HepG2 (cell line): ENCODE measurements around the gene RORB. TPM values are rescaled to one million over a fixed set of nuclear protein-coding genes. Genes with fewer than 3 reads are reported as not detected.

Source experiments
- ATAC-seq: fragments of 200-7000 bp; cut with Tn5 transposase; 3 replicates; pipeline ENCODE4 v1.9.1; 2020; ENCODE audit warnings: mild to moderate bottlenecking, moderate library complexity
- BruUV-seq: library from RNA; stranded (reverse); fragments of 400-500 nt; replicated peaks from 2 replicates; lab custom pipeline; 2021; lab: Mats Ljungman, UMichigan
- CTCF ChIA-PET: fragments of 300-600 bp; formaldehyde crosslinking; extraction: SDS; loops from one replicate; lab custom pipeline; 2021; ENCODE audit warnings: low total read pairs, inconsistent platforms, low intra/inter-chr PET ratio; lab: Yijun Ruan, JAX
- POLR2A ChIA-PET: fragments of 350-600 bp; sonication (Branson Sonifier 250); formaldehyde crosslinking; loops from one replicate; lab custom pipeline; 2020; ENCODE audit warnings: antibody characterized with exemption, inconsistent platforms; lab: Yijun Ruan, JAX
- DNase-seq: peaks from one replicate; pipeline ENCODE4 v3.0.0-alpha.2; 2015; ENCODE audit warnings: low spot score
- FAIRE-seq: peaks from 3 replicates; lab custom pipeline; 2011; peaks lifted over from hg19 to GRCh38; lab: Jason Lieb, UNC
- H2AFZ ChIP-seq: one replicate; pipeline ENCODE4 v1.6.1; 2011; ENCODE audit warnings: low read length, inconsistent platforms
- H3K27ac ChIP-seq: fragments of 300-600 bp; 3 replicates; pipeline ENCODE4 v1.8.0; 2011; ENCODE audit warnings: mixed run types, mild to moderate bottlenecking, mixed read lengths, low read length, inconsistent platforms; ENCODE audit not compliant: insufficient read depth; ENCODE audit errors: extremely low read length
- H3K27me3 ChIP-seq, 2 experiments: fragments of 200-600 bp in 1 of 2; 2 replicates in 1 of 2; 3 replicates in 1 of 2; pipeline versions ENCODE4 v1.6.0 to v1.8.0; 2011; ENCODE audit warnings: low read length in 2 of 2, mild to moderate bottlenecking in 2 of 2, moderate library complexity in 2 of 2, inconsistent platforms in 1 of 2; ENCODE audit not compliant: insufficient read depth in 2 of 2, control insufficient read depth in 1 of 2
- H3K36me3 ChIP-seq, 2 experiments: fragments of 200-600 bp in 1 of 2; replicated peaks in 1 of 2; 2 replicates in 1 of 2; 3 replicates in 1 of 2; pipeline versions ENCODE4 v1.5.1 to v1.8.0; 2011; ENCODE audit warnings: low read length in 2 of 2, inconsistent platforms in 1 of 2; ENCODE audit not compliant: insufficient read depth in 2 of 2, control insufficient read depth in 1 of 2
- H3K4me1 ChIP-seq: 2 replicates; pipeline ENCODE4 v1.5.1; 2012; ENCODE audit warnings: low read length, inconsistent platforms; ENCODE audit not compliant: insufficient read depth
- H3K4me2 ChIP-seq: 2 replicates; pipeline ENCODE4 v1.6.0; 2011; ENCODE audit warnings: low read depth, low read length, inconsistent platforms
- H3K4me3 ChIP-seq, 3 experiments: fragments of 200-600 bp in 1 of 3; sonication (generic), shearing (Covaris generic) in 1 of 3; replicated peaks in 1 of 3; 2 replicates each; pipeline ENCODE4 v1.5.1; 2011 to 2016; ENCODE audit warnings: low read length in 3 of 3, inconsistent platforms in 2 of 3, low read depth in 2 of 3, mild to moderate bottlenecking in 2 of 3, control low read depth in 1 of 3, mixed read lengths in 1 of 3; ENCODE audit not compliant: insufficient read depth in 1 of 3
- H3K79me2 ChIP-seq: one replicate; pipeline ENCODE4 v1.6.1; 2011; ENCODE audit warnings: low read length, inconsistent platforms; ENCODE audit not compliant: insufficient read depth
- H3K9ac ChIP-seq: 2 replicates; pipeline ENCODE4 v1.6.0; 2011; ENCODE audit warnings: mild to moderate bottlenecking, low read depth, low read length, inconsistent platforms; ENCODE audit not compliant: insufficient read depth
- H3K9me3 ChIP-seq: 2 replicates; pipeline ENCODE4 v1.5.1; 2012; ENCODE audit warnings: mild to moderate bottlenecking, low read length
- H4K20me1 ChIP-seq: 2 replicates; pipeline ENCODE4 v1.6.0; 2011; ENCODE audit warnings: inconsistent platforms, mild to moderate bottlenecking, low read length, moderate library complexity; ENCODE audit not compliant: insufficient read depth
- SAP130 ChIP-seq: IDR thresholded peaks from 2 replicates; pipeline ENCODE4 v1.6.1; 2016; ENCODE audit warnings: low read depth
- ZNF292 ChIP-seq: sonication (generic); formaldehyde crosslinking; IDR thresholded peaks from 2 replicates; pipeline ENCODE4 v1.8.1; 2022; ENCODE audit warnings: mild to moderate bottlenecking, low read depth, missing genetic modification reagents, borderline replicate concordance
- ZNF816 ChIP-seq: sonication (generic); formaldehyde crosslinking; IDR thresholded peaks from 2 replicates; pipeline ENCODE4 v1.8.0; 2022; ENCODE audit warnings: missing genetic modification reagents, mild to moderate bottlenecking, borderline replicate concordance
- ZSCAN9 ChIP-seq: IDR thresholded peaks from 2 replicates; pipeline ENCODE4 v1.6.1; 2016; ENCODE audit warnings: borderline replicate concordance
- WGBS: methylation state at CpG from one replicate; pipeline ENCODE4 v1.1.6; 2017; ENCODE audit warnings: low lambda C conversion rate; 5-methylcytosine and 5-hydroxymethylcytosine counted together
- in situ Hi-C: cut with HindIII; loops from 2 replicates; pipeline ENCODE4 v1.10.0; 2017; ENCODE audit warnings: low pct_unique_long_range_greater_than_20kb; ENCODE audit not compliant: extremely low pct_ligation_motif_present
- intact Hi-C: fragments of 100-400 bp; cut with micrococcal nuclease; formaldehyde crosslinking; loops from one replicate; pipeline ENCODE4 v1.10.0; 2022; ENCODE audit not compliant: unreplicated experiment
- polyA plus RNA-seq, 8 experiments: library from polyadenylated mRNA; depleted of rRNA in 3 of 8; stranded (reverse) in 7 of 8; unstranded in 1 of 8; fragments of >200 nt; fragmentation: Illumina TruSeq in 4 of 8; extraction: Trizol in 4 of 8; gene quantifications; 2 replicates each; pipeline versions ENCODE4 v1.2.1 to v1.2.3, GENCODE V29; 2011 to 2016; ENCODE audit warnings: low read depth in 4 of 8, missing spikeins in 1 of 8, mixed read lengths in 1 of 8; ENCODE audit not compliant: insufficient read depth in 1 of 8
- total RNA-seq, 5 experiments: library from RNA; depleted of rRNA; stranded (reverse); fragments of >200 nt; fragmentation: Illumina TruSeq; extraction: Trizol; gene quantifications; 2 replicates each; pipeline ENCODE4 v1.2.3, GENCODE V29; 2016; ENCODE audit warnings: low read depth in 1 of 5
- TF ChIP-seq, protein P1 (sequence below): sonication (generic); formaldehyde crosslinking; IDR thresholded peaks from 2 replicates; pipeline ENCODE4 v1.5.1; 2020; ENCODE audit warnings: missing genetic modification reagents, mild to moderate bottlenecking, borderline replicate concordance

Gene RORB
- total and polyA plus RNA-seq, 2 of the 13 experiments (the other 11 are each of a cell fraction or from before 2014, with no cell fraction given), result not detected

DNA sequence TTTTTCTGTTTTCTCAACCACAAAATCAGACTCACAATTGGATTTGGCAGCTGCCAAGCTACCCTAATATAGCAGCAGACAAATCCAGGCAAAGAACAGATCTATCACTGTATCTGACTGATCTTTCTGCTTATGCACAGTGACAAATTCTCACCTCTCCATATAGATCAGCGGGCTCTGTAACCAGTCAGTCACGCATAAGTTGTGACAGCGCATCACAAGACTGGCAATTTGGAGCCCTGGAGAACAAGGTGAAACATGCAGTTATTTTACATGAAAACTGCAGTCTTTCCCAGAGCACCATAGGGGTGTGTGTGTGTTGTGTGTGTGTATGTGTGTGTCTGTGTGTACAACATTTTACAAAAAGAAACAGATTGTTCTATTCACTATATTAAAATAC lies 37.7 kb downstream of the RORB start:
- H2AFZ ChIP-seq, result no peak overlapping the region
- in situ Hi-C loops, result no loop called here
- 70% methylated on average over 3 of the region's 3 CpGs for WGBS
- no peak overlapping the region for H3K4me3 ChIP-seq
- H4K20me1 ChIP-seq, result no peaks in the 10 kb centered on the region
- H3K36me3 ChIP-seq, result no peaks in the 10 kb centered on the region
- intact Hi-C loops, result no loop called here
- H3K27me3 ChIP-seq, result no peaks in the 10 kb centered on the region
- H3K79me2 ChIP-seq, result no peaks in the 10 kb centered on the region
- FAIRE-seq, result no peak
- POLR2A ChIA-PET, result no interaction called here
- TF ChIP-seq ZNF292 (CRISPR knock-in tag) (no peak), ZNF816 (CRISPR knock-in tag) (no peak), ZSCAN9 (CRISPR knock-in tag) (no peak)
- TF ChIP-seq, protein P1, sequence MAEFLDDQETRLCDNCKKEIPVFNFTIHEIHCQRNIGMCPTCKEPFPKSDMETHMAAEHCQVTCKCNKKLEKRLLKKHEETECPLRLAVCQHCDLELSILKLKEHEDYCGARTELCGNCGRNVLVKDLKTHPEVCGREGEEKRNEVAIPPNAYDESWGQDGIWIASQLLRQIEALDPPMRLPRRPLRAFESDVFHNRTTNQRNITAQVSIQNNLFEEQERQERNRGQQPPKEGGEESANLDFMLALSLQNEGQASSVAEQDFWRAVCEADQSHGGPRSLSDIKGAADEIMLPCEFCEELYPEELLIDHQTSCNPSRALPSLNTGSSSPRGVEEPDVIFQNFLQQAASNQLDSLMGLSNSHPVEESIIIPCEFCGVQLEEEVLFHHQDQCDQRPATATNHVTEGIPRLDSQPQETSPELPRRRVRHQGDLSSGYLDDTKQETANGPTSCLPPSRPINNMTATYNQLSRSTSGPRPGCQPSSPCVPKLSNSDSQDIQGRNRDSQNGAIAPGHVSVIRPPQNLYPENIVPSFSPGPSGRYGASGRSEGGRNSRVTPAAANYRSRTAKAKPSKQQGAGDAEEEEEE (CRISPR knock-in tag), result no peak
- TF ChIP-seq, all 625 proteins: peak for 0
- DNase-seq, result no peak
- Histone ChIP-seq H3K9ac (no peak overlapping the region), H3K27ac (no peak overlapping the region), H3K4me2 (no peak overlapping the region), H3K9me3 (no peaks in the 10 kb centered on the region), H3K4me1 (no peaks in the 10 kb centered on the region)
- no peak for ATAC-seq
- no TSS peak for BruUV-seq
- CTCF ChIA-PET, result no interaction called here

DNA sequence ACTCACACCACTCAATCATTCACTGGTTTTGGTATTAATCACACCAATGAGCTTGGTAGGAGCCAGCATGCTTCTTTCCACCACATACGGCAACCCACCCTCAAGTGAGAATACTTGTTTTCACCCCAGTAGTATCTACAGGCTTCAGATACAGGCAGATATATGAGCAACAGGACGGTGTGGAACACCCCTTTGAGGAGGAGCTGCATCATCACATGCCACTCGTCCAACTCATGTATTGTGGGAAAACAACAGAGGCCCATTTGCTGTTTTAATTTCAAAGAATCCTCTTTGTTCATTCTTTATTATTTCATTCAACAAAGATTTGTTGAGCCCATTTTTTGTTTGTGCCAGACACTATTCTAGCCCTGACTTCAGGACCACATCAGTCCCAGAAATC lies 46.0 kb downstream of the RORB start:
- Histone ChIP-seq H3K79me2 (no peaks in the 10 kb centered on the region), H2AFZ (no peak overlapping the region), H4K20me1 (no peaks in the 10 kb centered on the region), H3K36me3 (no peaks in the 10 kb centered on the region), H3K9me3 (no peaks in the 10 kb centered on the region), H3K4me2 (no peak overlapping the region), H3K27me3 (no peaks in the 10 kb centered on the region), H3K4me1 (no peaks in the 10 kb centered on the region), H3K4me3 (no peak overlapping the region), H3K27ac (no peak overlapping the region), H3K9ac (no peak overlapping the region)
- POLR2A ChIA-PET, result no interaction called here
- in situ Hi-C loops, result no loop called here
- ATAC-seq (no peak), FAIRE-seq (no peak), DNase-seq (no peak)
- BruUV-seq, result no TSS peak
- intact Hi-C loops, result no loop called here
- whole genome bisulfite sequencing, result 0% methylated on average over 3 of the region's 3 CpGs
- no peak for TF ChIP-seq SAP130 (CRISPR knock-in tag)
- CTCF ChIA-PET, result no interaction called here
